ENCODE measurements around the gene TMEM169.
"Not testable (repeated sequence)": the region's sequence is repeated elsewhere in the genome, so short reads cannot be mapped to it uniquely, and the experiment has no call there.

Gene TMEM169

GRCh38 chr2:216134958-216135541 is 53.3 kb downstream of the TMEM169 start:
- no peak for DNase-seq

GRCh38 chr2:216139884-216140283 is 58.2 kb downstream of the TMEM169 start:
- no peak for DNase-seq

- not testable (repeated sequence) for DNase-seq
Measured at GRCh38 chr2:216141516-216141915, 59.8 kb downstream of the TMEM169 start.

- no peak for DNase-seq
Measured at GRCh38 chr2:216142540-216142939, 60.8 kb downstream of the TMEM169 start.

GRCh38 chr2:216144372-216144771 is 62.7 kb downstream of the TMEM169 start:
- no peak for DNase-seq

- DNase-seq, result no peak
Measured at GRCh38 chr2:216144857-216145256, 63.1 kb downstream of the TMEM169 start.

- no peak for DNase-seq
Measured at GRCh38 chr2:216146573-216146972, 64.9 kb downstream of the TMEM169 start.

- DNase-seq, result no peak
Measured at GRCh38 chr2:216147172-216148131, 65.7 kb downstream of the TMEM169 start.

- DNase-seq, result no peak
Measured at GRCh38 chr2:216148983-216149382, 67.3 kb downstream of the TMEM169 start.

GRCh38 chr2:216149741-216150140 is 68.0 kb downstream of the TMEM169 start:
- DNase-seq, result no peak

- DNase-seq, result no peak
Measured at GRCh38 chr2:216151313-216152025, 69.8 kb downstream of the TMEM169 start.
